T-cell (primary cell): Measurements from ENCODE around the gene PCP4L1. TPM values are rescaled to one million over a fixed set of nuclear protein-coding genes. Genes with fewer than 3 reads are reported as not detected.
A peak's percentile ranks its signal among the peaks of the same experiment; 100 is the strongest.
"Not testable (repeated sequence)": the region's sequence is repeated elsewhere in the genome, so short reads cannot be mapped to it uniquely, and the experiment has no call there.

Experiments
- ATAC-seq, 4 experiments: fragments of 200-7000 bp in 3 of 4; fragments of 150-1000 bp in 1 of 4; cut with Tn5 transposase; replicated peaks in 1 of 4; 1 replicate in 3 of 4; 2 replicates in 1 of 4; pipeline ENCODE4 v1.10.0; 2021; ENCODE audit warnings: moderate library complexity in 3 of 4, mild to moderate bottlenecking in 2 of 4, moderate number of reproducible peaks in 1 of 4
- CTCF ChIA-PET, 2 donors: fragments of 300-600 bp; sonication (Branson Sonifier 250); formaldehyde crosslinking; loops; one replicate each; lab custom pipeline; 2022; ENCODE audit warnings: antibody characterized with exemption in 2 of 2; lab: Charles Lee
- POLR2A ChIA-PET, 2 donors: fragments of 300-600 bp; sonication (Branson Sonifier 250); formaldehyde crosslinking; loops; one replicate each; lab custom pipeline; 2022; ENCODE audit warnings: antibody characterized with exemption in 2 of 2; lab: Charles Lee
- DNase-seq, 35 experiments: peaks; one replicate each; pipeline versions ENCODE4 v3.0.0 to v3.0.0-alpha.2; 2013 to 2023
- H3K27ac ChIP-seq: one replicate; pipeline ENCODE4 v1.5.1; 2013; ENCODE audit warnings: low read length
- H3K27me3 ChIP-seq, 2 experiments: replicated peaks in 1 of 2; 1 replicate in 1 of 2; 2 replicates in 1 of 2; pipeline versions ENCODE4 v1.6.1 to v1.7.0; 2013; ENCODE audit warnings: low read length in 1 of 2, mixed read lengths in 1 of 2; ENCODE audit not compliant: control insufficient read depth in 2 of 2, insufficient read depth in 2 of 2; ENCODE audit errors: extremely low read depth in 1 of 2
- H3K36me3 ChIP-seq, 2 donors: 1 replicate in 1 of 2; 2 replicates in 1 of 2; pipeline versions ENCODE4 v1.6.1 to v1.7.0; 2013; ENCODE audit warnings: low read length in 1 of 2; ENCODE audit not compliant: control insufficient read depth in 2 of 2, insufficient read depth in 1 of 2; ENCODE audit errors: extremely low read depth in 1 of 2
- H3K4me1 ChIP-seq, 2 experiments: 1 replicate in 1 of 2; 2 replicates in 1 of 2; pipeline versions ENCODE4 v1.6.1 to v1.7.0; 2013; ENCODE audit warnings: low read length in 2 of 2, mixed read lengths in 1 of 2; ENCODE audit not compliant: insufficient read depth in 2 of 2, control insufficient read depth in 1 of 2; ENCODE audit errors: extremely low read depth in 1 of 2
- H3K4me3 ChIP-seq, 2 donors: 1 replicate in 1 of 2; 2 replicates in 1 of 2; pipeline versions ENCODE4 v1.5.1 to v1.7.0; 2013; ENCODE audit warnings: mild to moderate bottlenecking in 2 of 2, low read length in 1 of 2, moderate library complexity in 1 of 2; ENCODE audit not compliant: control insufficient read depth in 1 of 2; ENCODE audit errors: extremely low read depth in 1 of 2
- H3K9me3 ChIP-seq: 2 replicates; pipeline ENCODE4 v1.7.0; 2013
- H3K27ac Mint-ChIP-seq, 2 donors: one replicate each; pipeline ENCODE4 v1.8.0; 2020 to 2021; ENCODE audit warnings: mild to moderate bottlenecking in 2 of 2, mixed read lengths in 2 of 2
- H3K27me3 Mint-ChIP-seq, 2 donors: one replicate each; pipeline ENCODE4 v1.8.0; 2021 to 2022; ENCODE audit warnings: mixed read lengths in 2 of 2
- H3K36me3 Mint-ChIP-seq: one replicate; pipeline ENCODE4 v1.8.0; 2021; ENCODE audit warnings: mixed read lengths
- H3K4me1 Mint-ChIP-seq, 3 donors: one replicate each; pipeline ENCODE4 v1.8.0; 2020 to 2022; ENCODE audit warnings: mixed read lengths in 3 of 3, mild to moderate bottlenecking in 1 of 3
- H3K4me3 Mint-ChIP-seq, 3 donors: one replicate each; pipeline ENCODE4 v1.8.0; 2020 to 2022; ENCODE audit warnings: mild to moderate bottlenecking in 3 of 3, mixed read lengths in 3 of 3, moderate library complexity in 3 of 3
- H3K9me3 Mint-ChIP-seq, 3 donors: one replicate each; pipeline ENCODE4 v1.8.0; 2020 to 2022; ENCODE audit warnings: mixed read lengths in 3 of 3
- WGBS: methylation state at CpG from one replicate; pipeline ENCODE4 v1.1.5; 2013; ENCODE audit warnings: missing lambda C conversion rate; ENCODE audit not compliant: insufficient coverage; 5-methylcytosine and 5-hydroxymethylcytosine counted together
- total RNA-seq, 35 experiments: library from RNA in 6 of 35; stranded (reverse) in 6 of 35; fragments of 120-200 nt in 1 of 35; gene quantifications; one replicate each; pipeline versions ENCODE4 v1.2.1 to v1.2.4 and lab custom pipeline; 2013 to 2026

The PCP4L1 gene
- total RNA-seq, 5 donors from 2014 or later (not counting 1 experiment from before 2014, with no cell fraction given): not detected

- Mint-ChIP-seq H3K4me1 (peaks cover 32% of the 10 kb centered on the region in 3 donors), H3K27ac (no peak overlapping the region), H3K27me3 (no peaks in the 10 kb centered on the region), H3K9me3 (no peaks in the 10 kb centered on the region), H3K36me3 (no peaks in the 10 kb centered on the region), H3K4me3 (no peak overlapping the region)
- no peaks in the 10 kb centered on the region for H3K27me3 ChIP-seq
- no peak overlapping the region for H3K27ac ChIP-seq
- no peaks in the 10 kb centered on the region for H3K9me3 ChIP-seq
- no peak overlapping the region for H3K4me3 ChIP-seq
- ATAC-seq (no peak), DNase-seq (no peak)
- H3K4me1 ChIP-seq: peaks cover 11 to 17% of the 10 kb centered on the region in 2 experiments
- no peaks in the 10 kb centered on the region for H3K36me3 ChIP-seq
- CTCF ChIA-PET: interaction anchor here in 1 of 2 donors (0.7 kb wide), 1 partner anchor 25 kb away, joined by 3 read pairs; no protein-coding TSS in a partner anchor
- 100% methylated on average over 1 of the region's 4 CpGs for WGBS
- POLR2A ChIA-PET: interaction anchor here in 1 of 2 donors (0.6 kb wide), 1 partner anchor 279 kb away, joined by 3 read pairs; no protein-coding TSS in a partner anchor
Observed at GRCh38 chr1:161311595-161312181, 53.1 kb downstream of the PCP4L1 start.

DNA sequence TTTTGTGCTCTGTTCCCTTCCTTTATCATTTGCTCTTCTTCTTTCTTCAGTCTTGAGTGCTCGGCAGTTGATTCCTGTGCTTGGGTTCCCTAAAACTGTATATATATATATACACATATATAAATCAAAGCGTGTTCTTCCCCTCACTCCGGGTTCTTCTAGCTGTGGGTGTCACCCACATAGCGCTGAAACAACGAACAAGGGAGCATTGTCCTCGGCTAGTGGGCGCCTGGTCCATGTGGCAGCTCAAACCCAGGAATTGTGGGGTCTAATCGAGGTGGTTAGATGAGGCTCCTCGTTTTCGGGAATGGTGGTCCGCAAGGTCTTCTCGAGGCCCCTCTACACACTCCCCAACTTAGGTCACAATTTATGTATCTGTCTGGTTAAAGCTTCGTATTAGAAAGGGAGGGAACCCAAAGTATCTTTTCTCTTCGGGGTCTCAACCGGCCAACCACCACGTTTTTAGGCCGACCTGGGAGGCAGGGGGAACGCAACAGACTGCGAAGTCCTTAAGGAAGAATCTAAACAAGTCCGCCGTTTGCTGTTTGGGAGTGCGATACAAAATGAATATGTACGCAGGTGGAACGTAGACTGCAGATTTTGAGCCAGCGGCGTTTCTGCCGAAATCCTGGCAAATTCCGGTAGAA lies 55.1 kb downstream of the PCP4L1 start:
- peak in 1 of 35 experiments; percentile 17 for DNase-seq

DNA sequence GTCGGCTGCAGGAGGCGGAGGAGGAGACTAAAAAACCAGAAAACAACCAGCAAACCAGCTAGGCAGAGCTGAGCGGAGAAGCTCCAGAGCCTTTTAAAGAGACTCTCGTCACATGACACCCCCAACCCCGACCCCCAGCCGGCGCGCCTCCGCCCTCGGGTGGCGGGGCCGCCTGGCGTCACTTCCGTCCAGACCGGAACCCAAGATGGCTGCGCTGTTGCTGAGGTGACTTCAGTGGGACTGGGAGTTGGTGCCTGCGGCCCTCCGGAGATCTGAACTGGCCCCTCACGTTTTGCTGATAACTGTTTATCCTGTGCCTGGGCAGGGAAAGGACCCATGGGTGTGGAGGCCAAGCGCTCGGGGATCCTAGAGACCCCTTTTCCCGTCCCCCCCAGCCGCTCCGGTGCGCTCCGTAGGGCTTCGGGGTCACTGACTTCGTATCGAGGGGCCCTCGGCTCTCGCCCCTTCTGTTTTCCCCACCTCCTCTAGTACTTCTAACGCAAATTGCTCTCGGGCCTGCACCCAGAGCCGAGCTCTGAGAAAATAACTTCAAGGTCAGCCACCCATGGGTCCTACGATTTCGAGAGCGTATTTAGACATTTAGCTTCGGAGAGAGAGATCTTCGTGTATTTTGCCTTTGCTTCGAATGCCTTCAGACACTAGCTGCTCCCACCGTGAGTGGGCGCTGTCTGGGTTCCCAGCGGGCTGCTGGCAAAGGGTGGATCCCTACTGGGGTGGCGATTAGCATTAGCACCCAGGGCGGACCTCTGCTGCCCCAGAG lies 55.8 kb downstream of the PCP4L1 start, which contains the start of gene SDHC:
Gene SDHC, plus strand, starts transcription at position 181 of the 781 bp plus-strand sequence. Its CDS starts 25 bp downstream, at position 206.
- no peaks in the 10 kb centered on the region for H3K27me3 Mint-ChIP-seq
- DNase-seq (peak; percentile 78 to 95 (median 90)), ATAC-seq (peak; percentile 99)
- Histone ChIP-seq H3K27ac (peak within 1 kb of the TSS; percentile 96), H3K9me3 (no peaks in the 10 kb centered on the region), H3K36me3 (no peaks in the 10 kb centered on the region), H3K27me3 (no peaks in the 10 kb centered on the region), H3K4me3 (peak within 1 kb of the TSS; percentile 93 to 100), H3K4me1 (peaks cover 11 to 13% of the 10 kb centered on the region in 2 experiments)
- ChIA-PET CTCF (interaction anchor here (0.5 to 2.5 kb wide), 10 partner anchors 9 to 270 kb away, joined by 3 to 29 read pairs (median 6); partner anchors contain the start of gene TOMM40L (in 1 of the 2)), POLR2A (interaction anchor here in 1 of 2 donors (0.6 to 2.4 kb wide), 7 partner anchors 8 to 1905 kb away, joined by 3 to 14 read pairs (median 7); partner anchors contain the start of genes NDUFS2 and TOMM40L)
- peak within 1 kb of the TSS; percentile 99 for H3K27ac Mint-ChIP-seq
- H3K36me3 Mint-ChIP-seq: peaks cover 4% of the 10 kb centered on the region
- peak within 1 kb of the TSS; percentile 94 to 97 (median 96) for H3K4me3 Mint-ChIP-seq
- no peaks in the 10 kb centered on the region for H3K9me3 Mint-ChIP-seq
- H3K4me1 Mint-ChIP-seq: peaks cover 26 to 30% (median 29%) of the 10 kb centered on the region in 3 donors
- under 1% methylated on average over 34 of the region's 45 CpGs for WGBS

More for the DNA sequence above, 55.1 kb downstream of the PCP4L1 start:
- H3K36me3 ChIP-seq: no peaks in the 10 kb centered on the region
- no peaks in the 10 kb centered on the region for H3K9me3 Mint-ChIP-seq
- peaks cover 4% of the 10 kb centered on the region for H3K36me3 Mint-ChIP-seq
- peak overlapping the region; percentile 99 for H3K27ac Mint-ChIP-seq
- no peak for ATAC-seq
- H3K9me3 ChIP-seq: no peaks in the 10 kb centered on the region
- H3K4me1 ChIP-seq: peaks cover 11 to 13% of the 10 kb centered on the region in 2 experiments
- no peaks in the 10 kb centered on the region for H3K27me3 ChIP-seq
- ChIA-PET CTCF (interaction anchor here (0.5 to 2.5 kb wide), 9 partner anchors 8 to 269 kb away, joined by 3 to 29 read pairs (median 6); partner anchors contain the start of gene TOMM40L (in 1 of the 2)), POLR2A (interaction anchor here in 1 of 2 donors (0.6 to 2.4 kb wide), 6 partner anchors 8 to 1906 kb away, joined by 3 to 14 read pairs (median 4); partner anchors contain the start of genes NDUFS2 and TOMM40L)
- WGBS: 0% methylated on average over 16 of the region's 28 CpGs
- H3K27ac ChIP-seq: peak overlapping the region; percentile 96
- H3K4me1 Mint-ChIP-seq: peaks cover 26 to 30% (median 29%) of the 10 kb centered on the region in 3 donors
- H3K27me3 Mint-ChIP-seq: no peaks in the 10 kb centered on the region
- peak overlapping the region; percentile 93 to 100 for H3K4me3 ChIP-seq
- peak overlapping the region; percentile 94 to 97 (median 96) for H3K4me3 Mint-ChIP-seq

DNA sequence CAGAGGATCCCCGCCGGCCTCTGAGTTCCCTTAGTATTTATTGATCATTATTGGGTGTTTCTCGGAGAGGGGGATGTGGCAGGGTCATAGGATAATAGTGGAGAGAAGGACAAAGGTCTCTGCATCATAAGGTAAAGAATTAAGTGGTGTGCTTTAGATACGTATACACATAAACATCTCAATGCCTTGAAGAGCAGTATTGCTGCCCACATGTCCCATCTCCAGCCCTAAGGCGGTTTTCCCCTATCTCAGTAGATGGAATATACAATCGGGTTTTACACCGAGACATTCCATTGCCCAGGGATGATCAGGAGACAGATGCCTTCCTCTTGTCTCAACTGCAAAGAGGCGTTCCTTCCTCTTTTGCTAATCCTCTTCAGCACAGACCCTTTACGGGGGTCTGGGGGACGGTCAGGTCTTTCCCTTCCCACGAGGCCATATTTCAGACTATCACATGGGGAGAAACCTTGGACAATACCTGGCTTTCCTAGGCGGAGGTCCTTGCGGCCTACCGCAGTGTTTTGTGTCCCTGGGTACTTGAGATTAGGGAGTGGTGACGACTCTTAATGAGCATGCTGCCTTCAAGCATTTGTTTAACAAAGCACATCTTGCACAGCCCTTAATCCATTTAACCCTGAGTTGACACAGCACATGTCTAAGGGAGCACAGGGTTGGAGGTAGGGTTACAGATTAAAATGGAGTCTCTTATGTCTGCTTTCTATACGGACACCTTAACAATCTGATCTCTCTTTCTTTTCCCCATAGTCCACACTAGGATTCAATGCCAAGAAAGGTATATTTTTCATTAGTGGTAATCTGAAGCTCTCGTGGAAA lies 57.5 kb downstream of the PCP4L1 start:
- POLR2A ChIA-PET: not testable (repeated sequence)
- CTCF ChIA-PET: interaction anchor here in 1 of 2 donors (0.5 kb wide), 1 partner anchor 14 kb away, joined by 3 read pairs; no protein-coding TSS in a partner anchor
- H3K4me1 Mint-ChIP-seq: peaks cover 29 to 36% (median 35%) of the 10 kb centered on the region in 3 donors

GRCh38 chr1:161324020-161324419 lies 65.5 kb downstream of the PCP4L1 start:
- peaks cover 0 to 9% of the 10 kb centered on the region in 2 experiments for H3K4me1 ChIP-seq
- H3K36me3 Mint-ChIP-seq: peaks cover 25% of the 10 kb centered on the region
- POLR2A ChIA-PET: no interaction called here

More for the DNA sequence above, 57.5 kb downstream of the PCP4L1 start:
- peak overlapping the region; percentile 94 to 97 (median 96) for H3K4me3 Mint-ChIP-seq
- not testable (repeated sequence) for DNase-seq, H3K4me3 ChIP-seq, H3K27ac Mint-ChIP-seq, ATAC-seq, H3K9me3 ChIP-seq, H3K36me3 Mint-ChIP-seq, H3K27me3 Mint-ChIP-seq, H3K27ac ChIP-seq, H3K36me3 ChIP-seq, H3K27me3 ChIP-seq, H3K9me3 Mint-ChIP-seq
- 96% methylated on average over 6 of the region's 17 CpGs for WGBS
- peaks cover 11 to 13% of the 10 kb centered on the region in 2 experiments for H3K4me1 ChIP-seq

More at GRCh38 chr1:161324020-161324419, 65.5 kb downstream of the PCP4L1 start:
- Mint-ChIP-seq H3K27ac (no peak overlapping the region), H3K27me3 (no peaks in the 10 kb centered on the region), H3K9me3 (no peaks in the 10 kb centered on the region), H3K4me1 (peaks cover 6 to 21% (median 18%) of the 10 kb centered on the region in 3 donors), H3K4me3 (no peak overlapping the region)
- WGBS: 71% methylated on average over 1 of the region's 4 CpGs
- Histone ChIP-seq H3K27me3 (no peaks in the 10 kb centered on the region), H3K9me3 (no peaks in the 10 kb centered on the region), H3K4me3 (no peak overlapping the region), H3K27ac (no peak overlapping the region), H3K36me3 (peaks cover 3 to 24% of the 10 kb centered on the region in 2 donors)
- peak in 4 of 35 experiments; percentile 13 to 40 (median 24) for DNase-seq
- ATAC-seq: no peak
- CTCF ChIA-PET: no interaction called here
